ENCODE results near the gene GALNT13. TPM values are rescaled to one million over a fixed set of nuclear protein-coding genes. Genes with fewer than 3 reads are reported as not detected.
"Not testable (repeated sequence)": the region's sequence is repeated elsewhere in the genome, so short reads cannot be mapped to it uniquely, and the experiment has no call there.

Gene GALNT13
- total and polyA plus RNA-seq, 12 donors = 0.54 to 11.8 (median 3.1) TPM; not detected in 1

- WGBS, 4 donors = 55 to 67% (median 61%) methylated on average over 5 of the region's 5 CpGs
- TF ChIP-seq POLR2A (IDR thresholded peaks at IDR 0.05) (no peak), CTCF (IDR thresholded peaks at IDR 0.05) (no peak)
- intact Hi-C loops (cut with DNase I) = no loop called here
- Histone ChIP-seq H3K27ac (no peak overlapping the region), H3K4me3 (no peak overlapping the region), H3K27me3 (no peaks in the 10 kb centered on the region), H3K4me1 (replicated peaks in 1 of 2) (no peaks in the 10 kb centered on the region), H3K36me3 (replicated peaks in 1 of 2) (no peaks in the 10 kb centered on the region), H3K9me3 (replicated peaks in 1 of 3) (no peaks in the 10 kb centered on the region)
- DNase-seq = no peak
Measured at GRCh38 chr2:154462634-154463033, 590.9 kb downstream of the GALNT13 start.

GRCh38 chr2:154466226-154466625, 594.5 kb downstream of the GALNT13 start:
- WGBS, 4 donors = 82 to 91% (median 86%) methylated on average over 4 of the region's 4 CpGs

GRCh38 chr2:154470376-154470775, 598.7 kb downstream of the GALNT13 start:
- Histone ChIP-seq H3K27ac (no peak overlapping the region), H3K27me3 (no peaks in the 10 kb centered on the region), H3K36me3 (replicated peaks in 1 of 2) (no peaks in the 10 kb centered on the region), H3K4me1 (replicated peaks in 1 of 2) (no peaks in the 10 kb centered on the region), H3K4me3 (no peak overlapping the region), H3K9me3 (replicated peaks in 1 of 3) (no peaks in the 10 kb centered on the region)
- 78 to 92% (median 88%) methylated on average over 2 of the region's 2 CpGs for WGBS, 4 donors
- DNase-seq = no peak
- intact Hi-C loops (cut with DNase I) = no loop called here
- no peak for TF ChIP-seq POLR2A (IDR thresholded peaks at IDR 0.05)
- no peak for TF ChIP-seq CTCF (IDR thresholded peaks at IDR 0.05)

More at GRCh38 chr2:154466226-154466625, 594.5 kb downstream of the GALNT13 start:
- Histone ChIP-seq H3K9me3 (replicated peaks in 1 of 3) (no peaks in the 10 kb centered on the region), H3K4me3 (no peak overlapping the region), H3K4me1 (replicated peaks in 1 of 2) (no peaks in the 10 kb centered on the region), H3K27ac (no peak overlapping the region), H3K36me3 (replicated peaks in 1 of 2) (no peaks in the 10 kb centered on the region), H3K27me3 (no peaks in the 10 kb centered on the region)
- intact Hi-C loops (cut with DNase I) = no loop called here
- no peak for DNase-seq
- TF ChIP-seq POLR2A (IDR thresholded peaks at IDR 0.05) (no peak), CTCF (IDR thresholded peaks at IDR 0.05) (no peak)

- H3K9me3 ChIP-seq (replicated peaks in 1 of 3); intact Hi-C loops (cut with DNase I); H3K4me3 ChIP-seq; DNase-seq; H3K27me3 ChIP-seq; H3K4me1 ChIP-seq (replicated peaks in 1 of 2); H3K36me3 ChIP-seq (replicated peaks in 1 of 2); H3K27ac ChIP-seq: not testable (repeated sequence)
- WGBS, 4 donors = 92 to 96% (median 93%) methylated on average over 4 of the region's 4 CpGs
Measured at GRCh38 chr2:154471492-154471891, 599.8 kb downstream of the GALNT13 start.

GRCh38 chr2:154477319-154477718, 605.6 kb downstream of the GALNT13 start:
- no peaks in the 10 kb centered on the region for H3K36me3 ChIP-seq (replicated peaks in 1 of 2)
- intact Hi-C loops (cut with DNase I) = no loop called here
- no peak for DNase-seq
- no peaks in the 10 kb centered on the region for H3K4me1 ChIP-seq (replicated peaks in 1 of 2)
- no peaks in the 10 kb centered on the region for H3K9me3 ChIP-seq (replicated peaks in 1 of 3)
- no peak for TF ChIP-seq POLR2A (IDR thresholded peaks at IDR 0.05)
- TF ChIP-seq CTCF (IDR thresholded peaks at IDR 0.05) = no peak
- H3K4me3 ChIP-seq = no peak overlapping the region
- no peaks in the 10 kb centered on the region for H3K27me3 ChIP-seq
- 74 to 82% (median 81%) methylated on average over 5 of the region's 5 CpGs for WGBS, 4 donors
- H3K27ac ChIP-seq = no peak overlapping the region

All from adrenal gland (tissue), 12 donors.